ENCODE measurements around the gene PLCB3. TPM values are rescaled to one million over a fixed set of nuclear protein-coding genes. Genes with fewer than 3 reads are reported as not detected.
A peak's percentile ranks its signal among the peaks of the same experiment; 100 is the strongest.

The PLCB3 gene
- total RNA-seq, 1 experiment from 2014 or later, result 45.3 TPM

- POLR2A ChIA-PET (ENCODE audit: low non-redundant PET), result no interaction called here
- intact Hi-C loops (cut with micrococcal nuclease; ENCODE audit: unreplicated experiment), result no loop called here
- TF ChIP-seq EZH2 (IDR thresholded peaks at IDR 0.05; ENCODE audit: borderline replicate concordance, low read depth, low read length, poor library complexity, severe bottlenecking), result no peak
- BruUV-seq (replicated peaks), result no TSS peak
- peaks cover 9% of the 10 kb centered on the region for H3K36me3 ChIP-seq (ENCODE audit: insufficient read depth, low read length, poor library complexity, severe bottlenecking)
- H3K27ac ChIP-seq (ENCODE audit: low read depth, low read length, poor library complexity, severe bottlenecking), result peak overlapping the region; percentile 21
- no peak for DNase-seq (ENCODE audit: low spot score)
- no peaks in the 10 kb centered on the region for H3K9me3 ChIP-seq (ENCODE audit: low read depth, low read length, poor library complexity, severe bottlenecking)
- CTCF ChIA-PET, result interaction anchor here (0.6 to 0.8 kb wide), 2 partner anchors 20 to 28 kb away, joined by 3 to 5 read pairs; no protein-coding TSS in a partner anchor
- no peaks in the 10 kb centered on the region for H3K27me3 ChIP-seq (replicated peaks; ENCODE audit: insufficient read depth, low read depth, low read length, poor library complexity)
- H3K4me3 ChIP-seq (ENCODE audit: low read depth, low read length, poor library complexity, severe bottlenecking), result no peak overlapping the region
- H3K4me1 ChIP-seq (ENCODE audit: insufficient read depth, low read length, poor library complexity, severe bottlenecking), result peaks cover 18% of the 10 kb centered on the region
Observed at GRCh38 chr11:64232967-64233315, 18.4 kb upstream of the PLCB3 start.

- BruUV-seq (replicated peaks), result no TSS peak
- CTCF ChIA-PET, result no interaction called here
- DNase-seq (ENCODE audit: low spot score), result peak; percentile 72
- intact Hi-C loops (cut with micrococcal nuclease; ENCODE audit: unreplicated experiment), result no loop called here
- H3K4me3 ChIP-seq (ENCODE audit: low read depth, low read length, poor library complexity, severe bottlenecking), result peak within 1 kb of the TSS; percentile 65
- peak within 1 kb of the TSS; percentile 70 for H3K27ac ChIP-seq (ENCODE audit: low read depth, low read length, poor library complexity, severe bottlenecking)
- TF ChIP-seq EZH2 (IDR thresholded peaks at IDR 0.05; ENCODE audit: borderline replicate concordance, low read depth, low read length, poor library complexity, severe bottlenecking) (no peak), CTCF (conservative IDR thresholded peaks at IDR 0.05; ENCODE audit: low read depth, low read length) (no peak)
- peaks cover 18% of the 10 kb centered on the region for H3K4me1 ChIP-seq (ENCODE audit: insufficient read depth, low read length, poor library complexity, severe bottlenecking)
- H3K27me3 ChIP-seq (replicated peaks; ENCODE audit: insufficient read depth, low read depth, low read length, poor library complexity), result no peaks in the 10 kb centered on the region
- POLR2A ChIA-PET (ENCODE audit: low non-redundant PET), result no interaction called here
- peaks cover 16% of the 10 kb centered on the region for H3K36me3 ChIP-seq (ENCODE audit: insufficient read depth, low read length, poor library complexity, severe bottlenecking)
- H3K9me3 ChIP-seq (ENCODE audit: low read depth, low read length, poor library complexity, severe bottlenecking), result no peaks in the 10 kb centered on the region
Observed at GRCh38 chr11:64233913-64234586, 17.3 kb upstream of the PLCB3 start, which contains the start of gene VEGFB. Gene VEGFB (plus strand): TSS chr11:64234584. CDS start chr11:64234834, 250 bp downstream.

GRCh38 chr11:64234647-64235379, 16.5 kb upstream of the PLCB3 start:
- TF ChIP-seq CTCF (conservative IDR thresholded peaks at IDR 0.05; ENCODE audit: low read depth, low read length) (no peak), EZH2 (IDR thresholded peaks at IDR 0.05; ENCODE audit: borderline replicate concordance, low read depth, low read length, poor library complexity, severe bottlenecking) (no peak)
- H3K27me3 ChIP-seq (replicated peaks; ENCODE audit: insufficient read depth, low read depth, low read length, poor library complexity), result no peaks in the 10 kb centered on the region
- CTCF ChIA-PET, result no interaction called here
- POLR2A ChIA-PET (ENCODE audit: low non-redundant PET), result no interaction called here
- H3K9me3 ChIP-seq (ENCODE audit: low read depth, low read length, poor library complexity, severe bottlenecking), result no peaks in the 10 kb centered on the region
- H3K4me3 ChIP-seq (ENCODE audit: low read depth, low read length, poor library complexity, severe bottlenecking), result peak overlapping the region; percentile 60
- BruUV-seq (replicated peaks), result no TSS peak
- H3K36me3 ChIP-seq (ENCODE audit: insufficient read depth, low read length, poor library complexity, severe bottlenecking), result peaks cover 16% of the 10 kb centered on the region
- intact Hi-C loops (cut with micrococcal nuclease; ENCODE audit: unreplicated experiment), result no loop called here
- peaks cover 13% of the 10 kb centered on the region for H3K4me1 ChIP-seq (ENCODE audit: insufficient read depth, low read length, poor library complexity, severe bottlenecking)
- DNase-seq (ENCODE audit: low spot score), result peak; percentile 64
- H3K27ac ChIP-seq (ENCODE audit: low read depth, low read length, poor library complexity, severe bottlenecking), result peak overlapping the region; percentile 70
